GM19468 (cell line): ENCODE measurements around the gene SOX11.

Experiments
- ATAC-seq: cut with Tn5 transposase; IDR thresholded peaks from one replicate; pipeline ENCODE4 v1.9.1; 2021; ENCODE audit warnings: mild to moderate bottlenecking, moderate library complexity, moderate number of reproducible peaks; ENCODE audit not compliant: unreplicated experiment; ENCODE audit errors: extremely low read depth

SOX11 gene

GRCh38 chr2:5690718-5691220 lies 1.4 kb upstream of the SOX11 start:
- ATAC-seq: no peak

GRCh38 chr2:5691221-5691984 lies 781 bp upstream of the SOX11 start:
- ATAC-seq: no peak

- ATAC-seq: no peak
These were observed 540 bp downstream of the SOX11 start for GRCh38 chr2:5692561-5693286.

GRCh38 chr2:5693287-5694201 lies 1.4 kb downstream of the SOX11 start:
- ATAC-seq: no peak

- no peak for ATAC-seq
These were observed 2.1 kb downstream of the SOX11 start for GRCh38 chr2:5694306-5694705.

- no peak for ATAC-seq
These were observed 3.6 kb downstream of the SOX11 start for GRCh38 chr2:5695654-5696403.

- no peak for ATAC-seq
These were observed 4.3 kb downstream of the SOX11 start for GRCh38 chr2:5696404-5696944.

GRCh38 chr2:5696945-5697521 lies 4.8 kb downstream of the SOX11 start:
- no peak for ATAC-seq

- ATAC-seq: no peak
These were observed 5.4 kb downstream of the SOX11 start for GRCh38 chr2:5697562-5697961.

- ATAC-seq: no peak
These were observed 6.0 kb downstream of the SOX11 start for GRCh38 chr2:5698134-5698533.

- ATAC-seq: no peak
These were observed 7.8 kb downstream of the SOX11 start for GRCh38 chr2:5699963-5700362.

GRCh38 chr2:5700551-5700950 lies 8.4 kb downstream of the SOX11 start:
- ATAC-seq: no peak

- ATAC-seq: no peak
These were observed 9.1 kb downstream of the SOX11 start for GRCh38 chr2:5701266-5701665.

GRCh38 chr2:5703166-5703565 lies 11.0 kb downstream of the SOX11 start:
- no peak for ATAC-seq

GRCh38 chr2:5705490-5705889 lies 13.3 kb downstream of the SOX11 start:
- no peak for ATAC-seq

- ATAC-seq: no peak
These were observed 14.7 kb downstream of the SOX11 start for GRCh38 chr2:5706717-5707455.

- no peak for ATAC-seq
These were observed 18.4 kb downstream of the SOX11 start for GRCh38 chr2:5710615-5711014.

GRCh38 chr2:5713101-5713500 lies 20.9 kb downstream of the SOX11 start:
- ATAC-seq: no peak
